Measurements from ENCODE around the gene NTPCR. TPM values are rescaled to one million over a fixed set of nuclear protein-coding genes. Genes with fewer than 3 reads are reported as not detected.

NTPCR gene
- total and polyA plus RNA-seq, 4 donors: 30.8 to 51.6 (median 39.4) TPM

DNA sequence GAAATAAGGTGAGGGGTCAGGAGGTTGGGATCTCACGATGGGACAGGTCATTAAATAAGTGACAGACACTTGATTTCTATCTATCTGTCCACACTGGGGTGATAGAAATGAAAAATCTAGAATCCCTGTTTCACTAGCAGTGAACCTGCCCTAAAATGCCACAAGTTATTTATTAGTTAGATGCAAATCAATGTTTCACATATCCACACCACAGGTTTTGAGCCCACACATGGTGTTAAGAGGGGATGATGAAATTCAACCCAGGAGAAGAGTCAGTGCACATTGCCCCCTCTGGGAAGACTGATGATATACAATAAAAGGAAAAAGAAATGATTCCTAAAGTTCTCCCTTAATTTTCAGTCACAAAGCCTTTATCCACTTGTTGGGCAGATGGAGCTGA is 10.1 kb upstream of the NTPCR start:
- H3K27ac ChIP-seq (ENCODE audit: low read depth in 1 of 2, low read length in 1 of 2): no peak overlapping the region
- ATAC-seq (ENCODE audit: insufficient read depth, low FRiP score): no peak
- TF ChIP-seq, protein P1, sequence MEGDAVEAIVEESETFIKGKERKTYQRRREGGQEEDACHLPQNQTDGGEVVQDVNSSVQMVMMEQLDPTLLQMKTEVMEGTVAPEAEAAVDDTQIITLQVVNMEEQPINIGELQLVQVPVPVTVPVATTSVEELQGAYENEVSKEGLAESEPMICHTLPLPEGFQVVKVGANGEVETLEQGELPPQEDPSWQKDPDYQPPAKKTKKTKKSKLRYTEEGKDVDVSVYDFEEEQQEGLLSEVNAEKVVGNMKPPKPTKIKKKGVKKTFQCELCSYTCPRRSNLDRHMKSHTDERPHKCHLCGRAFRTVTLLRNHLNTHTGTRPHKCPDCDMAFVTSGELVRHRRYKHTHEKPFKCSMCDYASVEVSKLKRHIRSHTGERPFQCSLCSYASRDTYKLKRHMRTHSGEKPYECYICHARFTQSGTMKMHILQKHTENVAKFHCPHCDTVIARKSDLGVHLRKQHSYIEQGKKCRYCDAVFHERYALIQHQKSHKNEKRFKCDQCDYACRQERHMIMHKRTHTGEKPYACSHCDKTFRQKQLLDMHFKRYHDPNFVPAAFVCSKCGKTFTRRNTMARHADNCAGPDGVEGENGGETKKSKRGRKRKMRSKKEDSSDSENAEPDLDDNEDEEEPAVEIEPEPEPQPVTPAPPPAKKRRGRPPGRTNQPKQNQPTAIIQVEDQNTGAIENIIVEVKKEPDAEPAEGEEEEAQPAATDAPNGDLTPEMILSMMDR (IDR thresholded peaks at IDR 0.05; ENCODE audit: control extremely low read depth, extremely low read depth): no peak
- H3K9ac ChIP-seq (ENCODE audit: insufficient read depth in 1 of 2, low read length in 2 of 2): no peak overlapping the region
- H3K4me3 ChIP-seq: no peak overlapping the region
- peaks cover 0 to 16% (median 0%) of the 10 kb centered on the region in 5 donors for H3K4me1 ChIP-seq (ENCODE audit: control insufficient read depth in 5 of 5, insufficient read depth in 5 of 5, low read length in 5 of 5)
- no peaks in the 10 kb centered on the region for H3K36me3 ChIP-seq (ENCODE audit: control insufficient read depth in 4 of 4, insufficient read depth in 4 of 4, low read length in 4 of 4)
- H3K9me3 ChIP-seq (ENCODE audit: control insufficient read depth in 4 of 4, insufficient read depth in 3 of 4, low read length in 3 of 4): peaks cover 0 to 2% (median 0%) of the 10 kb centered on the region in 4 donors
- 76 to 83% methylated on average over 1 of the region's 1 CpG for WGBS, 2 donors
- DNase-seq: no peak
- no peaks in the 10 kb centered on the region for H3K27me3 ChIP-seq (ENCODE audit: control insufficient read depth in 3 of 3, insufficient read depth in 3 of 3, low read length in 2 of 3)

DNA sequence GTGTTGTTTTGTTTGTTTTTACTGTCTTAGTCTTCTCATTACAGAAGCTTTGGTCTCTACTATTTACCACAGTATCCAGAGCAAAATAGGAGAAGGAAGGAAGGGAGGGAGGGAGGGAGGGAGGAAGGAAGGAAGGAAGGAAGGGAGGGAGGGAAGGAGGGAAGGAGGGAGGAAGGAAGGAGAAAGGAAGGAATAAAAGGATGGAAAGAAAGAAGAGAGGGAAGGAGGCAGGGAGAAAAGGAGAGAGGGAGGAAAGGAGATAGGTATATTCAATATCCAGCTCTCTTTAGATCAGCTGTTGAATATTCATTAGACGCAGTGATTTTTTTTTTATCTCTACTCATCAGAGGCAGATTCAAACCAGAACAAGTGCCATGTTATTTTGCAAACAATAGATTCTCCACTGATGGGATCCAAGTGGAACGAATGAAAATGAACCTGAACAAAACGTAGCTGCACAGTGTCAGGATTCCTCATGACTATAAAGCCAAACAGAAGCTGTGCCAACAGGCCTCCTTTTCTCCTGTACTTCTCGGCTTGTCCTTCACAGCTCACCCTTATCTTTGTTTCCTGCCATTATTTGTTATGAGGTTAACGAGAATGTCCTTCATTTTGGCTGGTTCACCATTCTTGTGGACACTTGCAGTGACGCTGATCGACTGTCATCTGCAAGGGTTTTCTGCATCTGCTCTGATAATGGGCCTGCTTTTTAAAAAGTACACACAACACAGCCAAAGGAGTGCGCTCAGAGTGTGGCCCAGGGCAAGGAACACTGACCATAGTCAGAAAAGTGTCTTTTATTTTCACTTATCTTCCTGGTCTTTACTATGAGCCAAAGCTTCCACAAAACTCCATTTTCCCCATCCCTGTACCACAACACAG is 7.8 kb upstream of the NTPCR start:
- no peak for ATAC-seq (ENCODE audit: insufficient read depth, low FRiP score)
- peaks cover 0 to 8% (median 0%) of the 10 kb centered on the region in 5 donors for H3K4me1 ChIP-seq (ENCODE audit: control insufficient read depth in 5 of 5, insufficient read depth in 5 of 5, low read length in 5 of 5)
- no peak overlapping the region for H3K9ac ChIP-seq (ENCODE audit: insufficient read depth in 1 of 2, low read length in 2 of 2)
- WGBS, 2 donors: 75 to 86% methylated on average over 8 of the region's 8 CpGs
- no peak overlapping the region for H3K27ac ChIP-seq (ENCODE audit: low read depth in 1 of 2, low read length in 1 of 2)
- no peaks in the 10 kb centered on the region for H3K27me3 ChIP-seq (ENCODE audit: control insufficient read depth in 3 of 3, insufficient read depth in 3 of 3, low read length in 2 of 3)
- TF ChIP-seq, protein P1 (IDR thresholded peaks at IDR 0.05; ENCODE audit: control extremely low read depth, extremely low read depth): no peak
- peaks cover 0 to 2% (median 0%) of the 10 kb centered on the region in 4 donors for H3K9me3 ChIP-seq (ENCODE audit: control insufficient read depth in 4 of 4, insufficient read depth in 3 of 4, low read length in 3 of 4)
- no peaks in the 10 kb centered on the region for H3K36me3 ChIP-seq (ENCODE audit: control insufficient read depth in 4 of 4, insufficient read depth in 4 of 4, low read length in 4 of 4)
- no peak for DNase-seq
- no peak overlapping the region for H3K4me3 ChIP-seq

DNA sequence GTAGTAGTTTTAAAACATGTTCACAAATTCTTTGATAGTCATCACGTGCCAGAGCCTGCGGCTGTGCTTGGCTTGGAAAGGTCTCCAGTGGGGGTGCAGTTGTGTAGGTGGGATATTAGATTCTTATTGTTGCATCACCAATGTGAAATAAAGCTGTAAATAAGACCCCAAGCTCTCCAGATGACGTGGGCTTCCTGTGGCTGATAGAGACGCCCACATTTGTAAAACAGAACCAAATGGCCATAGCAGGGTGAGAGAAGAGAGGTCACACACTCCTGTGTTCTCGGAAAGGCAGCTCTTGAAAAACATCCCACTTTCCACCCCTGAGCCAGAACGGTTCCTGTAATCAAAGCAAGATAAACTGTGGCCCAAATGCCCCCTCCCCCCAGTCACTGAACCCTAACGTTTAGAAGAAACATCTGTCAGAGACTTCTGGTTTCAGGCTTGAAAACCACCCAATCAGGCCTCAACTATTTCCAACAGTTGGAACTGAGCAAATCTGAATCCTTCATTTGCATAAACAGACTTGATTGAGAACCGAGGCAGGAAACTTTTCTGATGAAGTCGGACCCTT is 6.6 kb upstream of the NTPCR start:
- ATAC-seq (ENCODE audit: insufficient read depth, low FRiP score): no peak
- Histone ChIP-seq H3K4me1 (ENCODE audit: control insufficient read depth in 5 of 5, insufficient read depth in 5 of 5, low read length in 5 of 5) (peaks cover 0 to 4% (median 0%) of the 10 kb centered on the region in 5 donors), H3K36me3 (ENCODE audit: control insufficient read depth in 4 of 4, insufficient read depth in 4 of 4, low read length in 4 of 4) (no peaks in the 10 kb centered on the region), H3K27me3 (ENCODE audit: control insufficient read depth in 3 of 3, insufficient read depth in 3 of 3, low read length in 2 of 3) (no peaks in the 10 kb centered on the region), H3K9ac (ENCODE audit: insufficient read depth in 1 of 2, low read length in 2 of 2) (no peak overlapping the region), H3K27ac (ENCODE audit: low read depth in 1 of 2, low read length in 1 of 2) (no peak overlapping the region), H3K9me3 (ENCODE audit: control insufficient read depth in 4 of 4, insufficient read depth in 3 of 4, low read length in 3 of 4) (peaks cover 0 to 2% (median 0%) of the 10 kb centered on the region in 4 donors), H3K4me3 (no peak overlapping the region)
- 47 to 59% methylated on average over 9 of the region's 9 CpGs for WGBS, 2 donors
- peak in 2 of 3 donors; percentile 40 to 59 for DNase-seq
- TF ChIP-seq, protein P1 (IDR thresholded peaks at IDR 0.05; ENCODE audit: control extremely low read depth, extremely low read depth): no peak

Measured in lung (tissue), 12 donors.